NCI-H1092 treated with DMSO at 0.1 percent for 48 hours (cell line): ENCODE data around the gene ZNF526.

ENCODE experiments used
- DNase-seq: peaks from one replicate; lab custom pipeline; 2025; lab: John Stamatoyannopoulos, UW

ZNF526 gene

GRCh38 chr19:42225718-42226292 is 5.7 kb downstream of the ZNF526 start:
- DNase-seq = no peak

- no peak for DNase-seq
Observed at GRCh38 chr19:42226886-42227285, 6.8 kb downstream of the ZNF526 start.

- no peak for DNase-seq
Observed at GRCh38 chr19:42228641-42229040, 8.5 kb downstream of the ZNF526 start.

GRCh38 chr19:42229301-42229854 is 9.3 kb downstream of the ZNF526 start:
- DNase-seq = no peak

- DNase-seq = no peak
Observed at GRCh38 chr19:42229855-42230351, 9.8 kb downstream of the ZNF526 start.

GRCh38 chr19:42230571-42230970 is 10.5 kb downstream of the ZNF526 start:
- no peak for DNase-seq

GRCh38 chr19:42232435-42232834 is 12.3 kb downstream of the ZNF526 start:
- no peak for DNase-seq

- no peak for DNase-seq
Observed at GRCh38 chr19:42233106-42233505, 13.0 kb downstream of the ZNF526 start.

- DNase-seq = no peak
Observed at GRCh38 chr19:42233678-42234292, 13.7 kb downstream of the ZNF526 start.

GRCh38 chr19:42234364-42234763 is 14.3 kb downstream of the ZNF526 start:
- DNase-seq = no peak

GRCh38 chr19:42235181-42235580 is 15.1 kb downstream of the ZNF526 start:
- DNase-seq = no peak

GRCh38 chr19:42239544-42240220 is 19.6 kb downstream of the ZNF526 start:
- no peak for DNase-seq

- no peak for DNase-seq
Observed at GRCh38 chr19:42241279-42241678, 21.2 kb downstream of the ZNF526 start.

GRCh38 chr19:42242069-42242511 is 22.0 kb downstream of the ZNF526 start:
- peak; percentile 3 for DNase-seq

- peak; percentile 100 for DNase-seq
Observed at GRCh38 chr19:42242512-42243409, 22.6 kb downstream of the ZNF526 start, which contains the start of gene GSK3A. Gene GSK3A (minus strand): TSS chr19:42242602. CDS start chr19:42242465, 137 bp downstream.

GRCh38 chr19:42244347-42245220 is 24.5 kb downstream of the ZNF526 start:
- peak; percentile 84 for DNase-seq

- DNase-seq = no peak
Observed at GRCh38 chr19:42245231-42245630, 25.1 kb downstream of the ZNF526 start.

- DNase-seq = peak; percentile 34
Observed at GRCh38 chr19:42246143-42246921, 26.2 kb downstream of the ZNF526 start.

- DNase-seq = no peak
Observed at GRCh38 chr19:42246922-42247639, 27.0 kb downstream of the ZNF526 start.
